HL-60/S4 treated with phorbol 12-myristate 13-acetate at 8.2 ng/mL for 4 days and 3 days (cell line): ENCODE results near the gene COL21A1.

Source experiments
- in situ Hi-C: fragments of 300-500 bp; cut with MboI; formaldehyde crosslinking; loops from 2 replicates; pipeline ENCODE4 v1.15.0; 2022; ENCODE audit warnings: low sequenced_read_pairs

Gene COL21A1

GRCh38 chr6:56051202-56051598 is 196.2 kb downstream of the COL21A1 start:
- in situ Hi-C loops, result no loop called here

GRCh38 chr6:56050530-56051201 is 196.7 kb downstream of the COL21A1 start:
- in situ Hi-C loops, result no loop called here

- in situ Hi-C loops, result no loop called here
These were observed 198.8 kb downstream of the COL21A1 start for GRCh38 chr6:56048601-56049000.

- in situ Hi-C loops, result no loop called here
These were observed 199.3 kb downstream of the COL21A1 start for GRCh38 chr6:56047931-56048540.

- in situ Hi-C loops, result no loop called here
These were observed 200.8 kb downstream of the COL21A1 start for GRCh38 chr6:56046576-56046975.

- in situ Hi-C loops, result no loop called here
These were observed 203.6 kb downstream of the COL21A1 start for GRCh38 chr6:56043761-56044160.

DNA sequence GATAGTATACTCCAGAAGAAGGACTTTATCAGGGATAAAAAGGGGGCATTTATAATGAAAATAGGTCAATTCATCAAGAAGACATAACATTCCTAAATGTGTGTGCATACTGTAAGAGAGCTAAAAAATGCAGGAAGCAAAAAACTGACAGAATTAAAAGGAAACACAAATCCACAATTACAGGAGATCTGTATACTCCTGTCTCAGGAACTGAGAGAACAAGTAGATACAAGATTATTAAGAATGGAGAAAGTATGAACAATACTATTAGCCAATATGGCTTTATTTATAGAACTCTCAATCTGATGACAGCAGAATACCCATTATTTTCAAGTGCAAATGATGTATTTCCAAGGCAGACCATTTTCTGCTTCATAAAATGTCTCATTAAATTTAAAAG is 204.3 kb downstream of the COL21A1 start:
- in situ Hi-C loops, result no loop called here

GRCh38 chr6:56041591-56041990 is 205.8 kb downstream of the COL21A1 start:
- in situ Hi-C loops, result no loop called here

DNA sequence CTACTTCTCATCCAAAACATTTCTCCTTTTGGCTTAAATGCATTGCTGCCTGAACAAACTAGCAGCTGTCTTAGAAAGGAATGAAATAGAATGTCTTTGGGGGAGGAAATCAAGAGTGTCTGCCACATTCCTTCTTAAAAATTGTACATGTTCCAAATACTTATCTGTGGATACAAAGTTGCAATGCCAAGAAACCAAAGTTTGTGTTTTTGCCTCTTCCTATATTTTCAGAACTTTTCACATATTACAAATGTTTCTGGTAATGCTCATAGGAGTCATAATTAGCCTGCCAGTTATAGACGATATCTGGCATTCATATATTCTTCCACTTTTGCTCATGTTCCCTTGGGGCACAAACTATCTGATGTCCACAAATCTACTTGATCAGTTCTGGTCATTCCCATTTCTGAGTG is 206.5 kb downstream of the COL21A1 start:
- in situ Hi-C loops, result no loop called here

DNA sequence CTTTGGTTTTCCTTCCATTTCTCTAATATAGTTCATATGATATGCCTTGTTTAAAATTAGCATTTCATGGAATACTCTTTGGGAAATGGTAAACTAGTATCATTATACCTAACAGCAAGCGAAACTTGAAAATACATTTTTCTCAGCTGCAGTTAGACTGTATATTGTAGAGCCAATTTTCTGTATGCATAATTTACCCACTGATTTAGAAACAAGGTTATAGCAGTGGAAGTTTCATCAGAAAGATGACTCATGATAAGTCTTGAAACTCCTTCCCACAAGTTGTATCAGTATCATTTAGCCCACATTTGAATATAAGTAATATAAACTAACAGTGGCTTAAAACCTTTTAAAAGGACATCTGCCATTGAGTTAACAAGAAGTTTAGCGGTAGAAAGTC is 207.2 kb downstream of the COL21A1 start:
- in situ Hi-C loops, result no loop called here

DNA sequence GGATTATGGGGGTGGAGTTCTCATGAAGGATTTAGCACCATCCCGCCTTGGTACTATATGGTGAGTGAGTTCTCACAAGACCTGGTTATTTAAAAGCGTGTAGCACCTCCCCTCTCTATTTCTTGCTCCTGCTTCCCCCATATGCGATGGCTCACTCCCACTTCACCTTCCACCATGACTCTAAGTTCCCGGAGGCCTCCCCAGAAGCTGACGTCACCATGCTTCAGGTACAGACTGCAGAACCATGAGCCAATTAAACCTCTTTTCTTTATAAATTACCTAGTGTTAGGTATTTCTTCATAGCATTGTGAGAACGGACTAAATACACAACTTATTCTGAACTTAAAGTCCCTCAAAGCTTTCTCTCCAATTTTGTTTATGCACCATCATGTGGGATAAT is 208.6 kb downstream of the COL21A1 start:
- in situ Hi-C loops, result no loop called here

DNA sequence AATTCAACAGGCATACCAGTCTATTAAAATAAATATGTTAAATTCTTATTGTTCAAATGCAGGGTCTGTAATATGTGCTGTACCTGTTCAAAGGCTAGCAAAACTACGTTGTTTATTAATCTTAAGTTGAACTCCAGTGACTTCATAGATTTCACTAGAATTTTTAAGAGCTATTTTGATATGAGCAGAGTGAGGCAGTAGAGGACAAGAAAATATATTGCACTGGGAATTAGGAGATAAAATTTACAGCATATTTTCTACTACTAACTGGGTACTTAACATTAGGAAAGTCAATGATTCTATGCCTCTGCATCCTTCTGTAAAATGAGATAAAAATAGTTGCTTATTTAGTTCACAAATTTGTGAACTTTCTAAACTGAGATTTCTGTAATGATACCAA is 209.8 kb downstream of the COL21A1 start:
- in situ Hi-C loops, result no loop called here

GRCh38 chr6:56036916-56037600 is 210.3 kb downstream of the COL21A1 start:
- in situ Hi-C loops, result no loop called here

DNA sequence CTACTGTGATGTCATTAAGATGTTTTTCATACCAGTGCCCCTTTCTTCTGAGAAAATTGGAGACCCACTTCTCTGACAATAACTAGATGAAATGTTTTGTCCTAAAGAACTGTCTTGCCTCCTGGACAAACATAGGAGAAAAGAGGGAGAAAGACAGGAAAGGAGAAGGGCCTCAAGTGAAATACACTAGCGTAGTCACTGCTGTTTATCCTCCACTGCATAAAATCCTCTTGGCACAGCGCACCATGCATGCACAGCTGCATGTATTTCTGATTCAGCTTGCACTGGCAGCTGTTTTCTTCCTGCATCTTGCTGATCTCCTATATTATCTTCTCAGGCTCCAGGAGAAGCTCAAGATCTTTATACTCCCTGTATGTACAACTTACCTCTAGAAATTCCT is 214.0 kb downstream of the COL21A1 start:
- in situ Hi-C loops, result no loop called here

- in situ Hi-C loops, result no loop called here
These were observed 214.6 kb downstream of the COL21A1 start for GRCh38 chr6:56032715-56033260.

- in situ Hi-C loops, result no loop called here
These were observed 219.5 kb downstream of the COL21A1 start for GRCh38 chr6:56027865-56028264.

GRCh38 chr6:56026455-56027180 is 220.8 kb downstream of the COL21A1 start:
- in situ Hi-C loops, result no loop called here

GRCh38 chr6:56025795-56026194 is 221.6 kb downstream of the COL21A1 start:
- in situ Hi-C loops, result no loop called here

GRCh38 chr6:56024931-56025330 is 222.4 kb downstream of the COL21A1 start:
- in situ Hi-C loops, result no loop called here

DNA sequence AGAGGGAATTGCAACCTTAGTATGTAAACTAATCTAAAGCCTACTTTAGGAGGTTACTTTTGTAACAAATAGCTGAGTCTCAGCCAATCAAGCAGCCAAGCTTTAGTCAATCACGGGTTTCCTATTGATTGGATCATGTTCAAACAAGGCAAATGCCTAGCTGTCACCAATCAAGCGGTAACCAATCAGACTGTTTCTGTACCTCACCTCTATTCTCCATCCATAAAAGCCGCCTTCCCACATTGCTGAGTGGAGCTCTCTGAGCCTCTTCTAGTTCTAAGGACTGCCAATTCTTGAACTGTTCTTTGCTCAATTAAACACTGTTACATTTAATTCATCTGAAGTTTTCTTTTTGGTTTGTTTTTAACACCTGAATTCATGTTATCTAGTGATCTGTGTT is 223.6 kb downstream of the COL21A1 start:
- in situ Hi-C loops, result no loop called here

- in situ Hi-C loops, result no loop called here
These were observed 224.7 kb downstream of the COL21A1 start for GRCh38 chr6:56022678-56023077.
